ENCODE measurements around the gene TMEM167A. TPM values are rescaled to one million over a fixed set of nuclear protein-coding genes. Genes with fewer than 3 reads are reported as not detected.

TMEM167A gene
- polyA plus RNA-seq, 1 experiment = 23.5 TPM

DNA sequence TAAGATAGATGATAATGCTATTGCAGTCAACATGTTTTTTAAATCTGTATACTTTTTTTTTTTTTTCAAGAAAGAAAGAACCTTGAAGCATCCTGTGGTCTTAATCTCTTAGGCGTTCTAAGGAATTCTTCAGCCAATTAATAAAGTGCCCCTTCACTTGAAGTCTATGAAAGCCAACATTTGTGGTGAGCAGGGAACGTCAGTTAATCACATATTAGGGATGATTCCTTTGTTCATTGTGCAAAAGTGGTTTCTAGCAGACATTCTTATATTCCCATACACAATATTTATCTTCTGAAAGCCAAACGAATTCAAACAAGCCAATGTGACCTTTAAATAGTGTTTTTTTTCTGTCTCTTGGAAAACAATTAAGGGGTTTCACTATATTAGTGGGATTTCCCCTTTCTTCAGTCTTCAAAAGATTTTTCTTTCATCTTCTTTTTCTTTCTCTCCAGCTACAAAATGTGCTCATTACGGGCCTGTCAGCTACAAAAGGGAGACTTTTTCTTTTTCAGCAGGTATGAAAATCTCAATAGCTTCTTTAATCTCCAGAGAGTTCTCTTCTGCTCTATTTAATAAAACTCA lies 40.1 kb downstream of the TMEM167A start:
- H3K36me3 ChIP-seq (ENCODE audit: control insufficient read depth, insufficient read depth, low read length) = no peaks in the 10 kb centered on the region
- DNase-seq (ENCODE audit: low read depth) = no peak
- CTCF ChIA-PET = interaction anchor here (0.7 kb wide), 1 partner anchor 16 kb away, joined by 3 read pairs; no protein-coding TSS in a partner anchor
- no peaks in the 10 kb centered on the region for H3K27me3 ChIP-seq (ENCODE audit: control insufficient read depth, insufficient read depth, low read length)
- TF ChIP-seq, protein P1, sequence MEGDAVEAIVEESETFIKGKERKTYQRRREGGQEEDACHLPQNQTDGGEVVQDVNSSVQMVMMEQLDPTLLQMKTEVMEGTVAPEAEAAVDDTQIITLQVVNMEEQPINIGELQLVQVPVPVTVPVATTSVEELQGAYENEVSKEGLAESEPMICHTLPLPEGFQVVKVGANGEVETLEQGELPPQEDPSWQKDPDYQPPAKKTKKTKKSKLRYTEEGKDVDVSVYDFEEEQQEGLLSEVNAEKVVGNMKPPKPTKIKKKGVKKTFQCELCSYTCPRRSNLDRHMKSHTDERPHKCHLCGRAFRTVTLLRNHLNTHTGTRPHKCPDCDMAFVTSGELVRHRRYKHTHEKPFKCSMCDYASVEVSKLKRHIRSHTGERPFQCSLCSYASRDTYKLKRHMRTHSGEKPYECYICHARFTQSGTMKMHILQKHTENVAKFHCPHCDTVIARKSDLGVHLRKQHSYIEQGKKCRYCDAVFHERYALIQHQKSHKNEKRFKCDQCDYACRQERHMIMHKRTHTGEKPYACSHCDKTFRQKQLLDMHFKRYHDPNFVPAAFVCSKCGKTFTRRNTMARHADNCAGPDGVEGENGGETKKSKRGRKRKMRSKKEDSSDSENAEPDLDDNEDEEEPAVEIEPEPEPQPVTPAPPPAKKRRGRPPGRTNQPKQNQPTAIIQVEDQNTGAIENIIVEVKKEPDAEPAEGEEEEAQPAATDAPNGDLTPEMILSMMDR (IDR thresholded peaks at IDR 0.05; ENCODE audit: insufficient read depth, low read depth, low read length) = no peak
- POLR2A ChIA-PET = no interaction called here
- no peak overlapping the region for H3K4me3 ChIP-seq (ENCODE audit: low read depth, low read length)

DNA sequence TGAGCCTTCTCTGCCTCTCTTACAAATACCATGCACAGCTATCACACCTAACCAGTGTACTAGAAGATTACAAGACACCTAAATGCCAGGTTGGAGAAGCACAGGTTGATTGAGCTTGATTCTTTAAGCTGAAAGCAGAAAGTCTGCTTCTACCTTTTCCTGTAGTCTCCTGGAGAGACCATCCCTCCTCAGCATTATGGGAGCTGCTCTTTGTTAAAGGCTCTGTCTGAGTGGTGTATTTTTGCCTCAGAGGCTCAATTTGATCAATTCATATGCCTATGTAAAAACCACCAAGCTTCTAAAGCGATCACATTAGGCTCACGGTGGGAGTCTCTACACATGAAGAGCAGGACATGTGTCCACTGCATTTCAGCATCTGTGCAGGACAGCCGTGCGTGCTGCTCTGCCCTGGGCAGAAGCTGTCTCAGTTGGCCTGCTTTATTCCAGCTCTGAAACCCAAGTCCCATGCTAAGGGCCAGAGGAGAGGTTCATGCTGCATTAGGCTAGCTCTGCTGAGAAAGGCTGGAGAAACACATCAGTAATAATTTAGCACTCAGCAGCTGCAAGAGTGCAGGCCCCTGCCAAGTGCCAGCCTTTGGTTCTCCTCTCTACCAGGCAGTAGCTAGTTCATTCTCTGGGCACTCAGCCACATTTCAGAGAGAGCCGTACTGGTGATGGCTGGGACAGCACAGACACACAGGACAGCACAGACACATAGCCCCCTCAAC lies 41.7 kb downstream of the TMEM167A start:
- Histone ChIP-seq H3K4me3 (ENCODE audit: low read depth, low read length) (no peak overlapping the region), H3K27me3 (ENCODE audit: control insufficient read depth, insufficient read depth, low read length) (no peaks in the 10 kb centered on the region), H3K36me3 (ENCODE audit: control insufficient read depth, insufficient read depth, low read length) (no peaks in the 10 kb centered on the region)
- POLR2A ChIA-PET = no interaction called here
- TF ChIP-seq, protein P1 (IDR thresholded peaks at IDR 0.05; ENCODE audit: insufficient read depth, low read depth, low read length) = no peak
- CTCF ChIA-PET = no interaction called here
- DNase-seq (ENCODE audit: low read depth) = no peak

DNA sequence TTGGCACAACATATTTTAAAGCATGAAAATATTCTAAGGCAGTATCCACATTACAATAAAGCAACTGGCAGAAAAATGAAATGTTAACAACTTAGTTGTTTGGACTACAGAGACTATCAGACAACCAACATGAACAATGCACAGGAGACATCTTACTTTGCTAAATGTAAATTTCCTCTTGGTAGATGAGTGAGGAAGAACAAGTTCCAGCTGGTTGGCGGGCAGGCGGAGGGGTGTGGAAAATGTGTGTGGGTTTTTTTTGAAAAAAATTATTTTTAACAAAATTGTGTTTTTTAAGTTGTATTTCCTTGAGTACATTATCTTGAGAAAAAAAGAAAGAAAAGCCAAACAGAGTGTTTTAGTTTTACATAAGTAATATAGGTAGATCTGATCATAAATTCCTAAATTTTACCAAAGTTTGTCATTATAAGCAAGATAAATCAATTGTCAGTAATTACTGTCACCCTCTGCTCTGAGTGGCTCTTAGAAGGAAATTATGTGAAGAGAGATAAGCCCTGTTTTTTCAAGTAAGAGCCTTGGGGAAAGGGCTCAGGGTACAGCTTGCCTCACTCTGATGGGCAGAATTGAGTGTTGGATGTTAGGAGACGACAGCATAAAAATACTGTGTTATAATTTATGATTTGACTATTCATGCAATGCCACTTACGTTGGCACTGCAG lies 42.5 kb downstream of the TMEM167A start:
- CTCF ChIA-PET = no interaction called here
- DNase-seq (ENCODE audit: low read depth) = no peak
- TF ChIP-seq, protein P1 (IDR thresholded peaks at IDR 0.05; ENCODE audit: insufficient read depth, low read depth, low read length) = no peak

DNA sequence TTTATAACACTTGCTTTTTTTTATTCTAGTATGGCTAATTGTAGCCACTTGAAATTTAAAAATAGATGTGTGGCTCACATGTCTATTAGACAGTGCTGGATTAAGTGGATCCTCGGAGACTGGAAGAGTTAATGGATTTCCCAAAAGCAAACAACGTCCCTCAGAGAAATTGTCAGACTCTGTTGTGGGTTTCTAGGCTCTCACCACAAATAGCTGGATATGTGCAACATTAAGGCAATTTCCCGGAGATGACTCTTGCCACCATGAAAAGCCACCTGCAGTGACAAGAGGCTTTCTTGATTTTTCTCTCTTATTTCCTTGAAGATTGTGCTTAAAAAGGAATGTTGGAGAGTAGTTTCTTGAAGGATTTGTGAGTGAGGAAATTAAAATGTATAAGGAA lies 43.2 kb downstream of the TMEM167A start:
- H3K4me3 ChIP-seq (ENCODE audit: low read depth, low read length) = no peak overlapping the region
- no peaks in the 10 kb centered on the region for H3K36me3 ChIP-seq (ENCODE audit: control insufficient read depth, insufficient read depth, low read length)
- TF ChIP-seq, protein P1 (IDR thresholded peaks at IDR 0.05; ENCODE audit: insufficient read depth, low read depth, low read length) = no peak
- POLR2A ChIA-PET = no interaction called here
- CTCF ChIA-PET = no interaction called here
- no peaks in the 10 kb centered on the region for H3K27me3 ChIP-seq (ENCODE audit: control insufficient read depth, insufficient read depth, low read length)
- DNase-seq (ENCODE audit: low read depth) = no peak

More for the DNA sequence above, 42.5 kb downstream of the TMEM167A start:
- Histone ChIP-seq H3K27me3 (ENCODE audit: control insufficient read depth, insufficient read depth, low read length) (no peaks in the 10 kb centered on the region), H3K4me3 (ENCODE audit: low read depth, low read length) (no peak overlapping the region), H3K36me3 (ENCODE audit: control insufficient read depth, insufficient read depth, low read length) (no peaks in the 10 kb centered on the region)
- POLR2A ChIA-PET = no interaction called here

DNA sequence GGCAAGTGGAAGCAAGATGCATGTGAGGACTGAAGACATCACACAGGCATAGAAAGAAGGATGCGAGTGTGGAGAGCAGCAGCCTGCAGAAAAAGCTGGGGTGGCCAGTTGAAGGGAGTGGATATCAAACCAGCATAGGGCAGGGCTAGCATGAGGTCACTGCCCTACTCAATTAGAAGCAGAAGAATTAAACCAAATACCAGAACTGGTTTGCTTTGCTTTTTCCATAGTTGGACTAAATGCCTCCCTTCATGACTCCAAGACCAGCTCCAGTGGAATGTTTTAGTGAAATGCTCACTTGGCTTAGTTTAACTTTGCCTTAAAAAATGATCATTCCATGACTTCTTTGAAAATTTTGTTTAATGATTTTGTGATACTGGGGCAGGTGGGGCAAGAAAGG lies 45.8 kb downstream of the TMEM167A start:
- ChIA-PET CTCF (no interaction called here), POLR2A (interaction anchor here (0.6 kb wide), 1 partner anchor 799 kb away, joined by 3 read pairs; no protein-coding TSS in a partner anchor)
- DNase-seq (ENCODE audit: low read depth) = no peak
- no peaks in the 10 kb centered on the region for H3K36me3 ChIP-seq (ENCODE audit: control insufficient read depth, insufficient read depth, low read length)
- H3K4me3 ChIP-seq (ENCODE audit: low read depth, low read length) = no peak overlapping the region
- TF ChIP-seq, protein P1 (IDR thresholded peaks at IDR 0.05; ENCODE audit: insufficient read depth, low read depth, low read length) = no peak
- H3K27me3 ChIP-seq (ENCODE audit: control insufficient read depth, insufficient read depth, low read length) = no peaks in the 10 kb centered on the region
